Activated CD8-positive, alpha-beta memory T cell treated with anti-CD3 and anti-CD28 coated beads for 24 hours (primary cell): ENCODE results near the gene PLEK2.
"Not testable (repeated sequence)": the region's sequence is repeated elsewhere in the genome, so short reads cannot be mapped to it uniquely, and the experiment has no call there.

ENCODE experiments used
- DNase-seq: peaks from one replicate; pipeline ENCODE4 v3.0.0-alpha.2; 2020

Gene PLEK2

DNA sequence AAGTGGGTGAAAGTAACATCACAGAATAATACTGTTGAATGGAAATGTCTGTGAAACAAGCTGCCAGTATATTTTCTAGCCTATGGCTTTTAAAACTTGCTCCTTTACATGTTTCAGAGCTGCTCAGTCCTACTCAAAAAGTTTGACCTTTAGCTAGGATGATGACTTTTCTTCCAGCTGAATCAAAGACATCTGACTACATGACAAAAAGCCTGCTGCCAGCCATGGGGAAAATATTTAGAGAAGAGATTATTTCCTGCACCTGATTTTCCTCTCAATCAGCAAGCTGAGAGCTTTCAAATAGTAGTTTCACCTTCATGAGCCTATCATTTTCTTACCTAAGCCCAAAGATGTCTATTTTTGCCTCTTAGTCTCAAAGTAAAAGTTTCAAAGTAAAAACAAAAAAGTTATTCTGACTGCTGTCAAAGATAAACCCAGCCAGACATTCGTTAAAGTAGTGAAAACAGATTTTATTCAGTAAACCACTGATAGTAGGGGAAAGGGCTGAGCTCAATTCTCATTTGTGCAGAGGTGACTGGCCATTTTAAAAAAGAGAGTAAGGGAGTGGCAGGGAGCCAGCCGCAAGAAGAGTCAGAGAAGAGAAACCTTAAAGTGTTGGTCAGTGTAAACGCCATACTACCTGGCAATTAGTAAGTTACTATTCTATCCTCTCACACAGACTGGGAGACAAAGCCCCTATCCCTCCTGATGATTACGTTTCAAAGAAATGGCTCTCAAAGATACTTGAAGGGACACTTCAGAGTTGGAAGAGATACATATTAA, 54.6 kb downstream of the PLEK2 start:
- DNase-seq: no peak

DNA sequence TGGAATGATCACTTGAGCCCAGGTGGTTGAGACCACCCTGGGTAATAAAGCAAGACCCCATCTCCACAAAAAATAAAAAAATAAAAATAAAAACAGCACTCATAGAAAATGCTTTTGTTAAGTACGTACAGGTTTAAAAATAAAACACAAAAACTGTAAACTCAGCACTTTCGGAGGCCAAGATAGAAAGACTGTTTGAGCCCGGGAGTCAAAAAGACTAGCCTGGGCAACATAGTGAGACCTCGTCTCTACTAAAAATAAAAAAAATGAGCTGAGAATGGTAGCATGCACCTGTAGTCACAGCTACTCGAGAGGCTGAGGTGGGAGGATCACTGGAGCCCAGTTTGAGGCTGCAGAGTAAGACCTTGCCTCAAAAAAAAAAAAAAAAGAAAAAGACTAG, 59.9 kb downstream of the PLEK2 start:
- DNase-seq: no peak

DNA sequence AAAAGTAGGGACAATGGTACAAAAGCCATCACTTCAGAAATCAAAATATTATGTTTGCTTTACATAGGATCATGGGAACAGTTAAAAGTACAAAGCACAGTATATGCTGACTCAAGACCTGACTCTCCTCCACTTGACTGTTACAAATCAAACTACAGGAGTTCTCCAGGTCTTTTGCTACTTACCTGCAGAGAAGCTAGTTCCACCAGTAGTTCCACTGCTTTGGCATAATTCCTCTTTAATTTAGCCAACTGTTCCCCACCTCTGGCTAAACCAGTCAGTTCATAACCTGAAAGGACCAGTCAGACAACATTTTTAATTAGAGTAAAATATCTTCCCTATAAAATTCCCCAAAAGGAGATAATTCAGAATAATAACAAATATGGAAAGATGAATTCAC, 66.4 kb downstream of the PLEK2 start:
- DNase-seq: no peak

DNA sequence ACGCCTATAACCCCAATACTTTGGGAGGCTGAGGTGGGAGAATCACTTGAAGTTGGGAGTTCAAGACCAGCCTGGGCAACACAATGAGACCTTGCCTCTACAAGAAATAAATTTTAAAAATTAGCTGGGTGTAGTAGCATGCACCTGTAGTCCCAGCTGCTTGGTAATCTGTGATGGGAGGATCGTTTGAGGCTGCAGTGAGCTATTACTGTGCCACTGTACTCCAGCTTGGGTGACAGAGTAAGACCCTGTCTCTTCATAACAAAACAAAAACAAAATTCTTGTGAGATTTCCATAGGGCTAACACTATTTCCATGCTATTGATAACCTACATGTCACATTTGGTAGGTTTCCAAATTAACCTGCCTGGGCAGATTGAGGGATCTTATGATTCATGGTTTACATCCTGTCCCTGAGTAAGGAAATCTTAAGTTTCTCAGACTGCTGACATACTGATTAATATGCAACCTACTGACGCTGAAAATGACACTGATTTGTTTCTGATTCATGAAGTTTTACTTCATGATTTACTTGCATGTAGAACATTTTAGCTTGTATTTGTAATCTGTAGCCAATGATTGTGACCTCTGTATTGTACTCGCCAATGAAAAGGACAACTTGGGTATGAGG, 68.2 kb downstream of the PLEK2 start:
- no peak for DNase-seq

DNA sequence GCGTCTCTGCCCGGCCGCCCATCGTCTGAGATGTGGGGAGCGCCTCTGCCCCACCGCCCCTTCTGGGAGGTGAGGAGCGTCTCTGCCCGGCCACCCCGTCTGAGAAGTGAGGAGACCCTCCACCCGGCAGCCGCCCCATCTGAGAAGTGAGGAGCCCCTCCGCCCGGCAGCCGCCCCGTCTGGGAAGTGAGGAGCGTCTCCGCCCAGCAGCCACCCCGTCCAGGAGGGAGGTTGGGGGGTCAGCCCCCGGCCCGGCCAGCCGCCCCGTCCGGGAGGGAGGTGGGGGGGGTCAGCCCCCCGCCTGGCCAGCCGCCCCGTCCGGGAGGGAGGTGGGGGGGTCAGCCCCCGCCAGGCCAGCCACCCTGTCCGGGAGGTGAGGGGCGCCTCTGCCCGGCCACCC, 70.7 kb downstream of the PLEK2 start:
- DNase-seq: not testable (repeated sequence)
